Rectal smooth muscle tissue (tissue), 1 donor: ENCODE results near the gene STX5.
"Not testable (repeated sequence)": the region's sequence is repeated elsewhere in the genome, so short reads cannot be mapped to it uniquely, and the experiment has no call there.

ENCODE experiments used
- H3K27ac ChIP-seq: one replicate; pipeline ENCODE4 v1.7.0; 2013; ENCODE audit warnings: low read depth, low read length, inconsistent platforms
- H3K27me3 ChIP-seq: one replicate; pipeline ENCODE4 v1.7.0; 2013; ENCODE audit warnings: low read length; ENCODE audit not compliant: control insufficient read depth, insufficient read depth
- H3K36me3 ChIP-seq: one replicate; pipeline ENCODE4 v1.7.0; 2013; ENCODE audit warnings: low read length; ENCODE audit not compliant: control insufficient read depth, insufficient read depth
- H3K4me1 ChIP-seq: one replicate; pipeline ENCODE4 v1.7.0; 2013; ENCODE audit warnings: low read length; ENCODE audit not compliant: control insufficient read depth, insufficient read depth
- H3K4me3 ChIP-seq: one replicate; pipeline ENCODE4 v1.7.0; 2013; ENCODE audit warnings: low read length
- H3K9ac ChIP-seq: one replicate; pipeline ENCODE4 v1.7.0; 2013; ENCODE audit warnings: low read length

Gene STX5

GRCh38 chr11:62860835-62861563, 29.1 kb upstream of the STX5 start:
- Histone ChIP-seq H3K36me3 (no peaks in the 10 kb centered on the region), H3K4me3 (no peak overlapping the region), H3K27ac (no peak overlapping the region), H3K9ac (no peak overlapping the region), H3K27me3 (no peaks in the 10 kb centered on the region), H3K4me1 (no peaks in the 10 kb centered on the region)

- not testable (repeated sequence) for H3K27me3 ChIP-seq, H3K4me1 ChIP-seq, H3K27ac ChIP-seq, H3K4me3 ChIP-seq, H3K9ac ChIP-seq, H3K36me3 ChIP-seq
Measured at GRCh38 chr11:62859281-62859703, 27.4 kb upstream of the STX5 start.

- no peaks in the 10 kb centered on the region for H3K27me3 ChIP-seq
- H3K9ac ChIP-seq: no peak overlapping the region
- peaks cover 6% of the 10 kb centered on the region for H3K36me3 ChIP-seq
- H3K4me3 ChIP-seq: no peak overlapping the region
- no peak overlapping the region for H3K27ac ChIP-seq
- H3K4me1 ChIP-seq: peaks cover 17% of the 10 kb centered on the region
Measured at GRCh38 chr11:62858201-62858600, 26.4 kb upstream of the STX5 start.

GRCh38 chr11:62857541-62857982, 25.7 kb upstream of the STX5 start:
- Histone ChIP-seq H3K27me3 (no peaks in the 10 kb centered on the region), H3K9ac (no peak overlapping the region), H3K27ac (no peak overlapping the region), H3K4me3 (no peak overlapping the region), H3K36me3 (peaks cover 10% of the 10 kb centered on the region), H3K4me1 (peaks cover 17% of the 10 kb centered on the region)

GRCh38 chr11:62856333-62856895, 24.6 kb upstream of the STX5 start:
- H3K27ac ChIP-seq: peak overlapping the region; percentile 40
- H3K27me3 ChIP-seq: no peaks in the 10 kb centered on the region
- peaks cover 17% of the 10 kb centered on the region for H3K4me1 ChIP-seq
- peaks cover 17% of the 10 kb centered on the region for H3K36me3 ChIP-seq
- H3K4me3 ChIP-seq: peak overlapping the region; percentile 86
- peak overlapping the region; percentile 81 for H3K9ac ChIP-seq

GRCh38 chr11:62855571-62856332, 23.9 kb upstream of the STX5 start:
- Histone ChIP-seq H3K36me3 (peaks cover 17% of the 10 kb centered on the region), H3K4me1 (peaks cover 17% of the 10 kb centered on the region), H3K4me3 (peak overlapping the region; percentile 86), H3K27me3 (no peaks in the 10 kb centered on the region), H3K9ac (peak overlapping the region; percentile 81), H3K27ac (peak overlapping the region; percentile 79)

GRCh38 chr11:62854825-62855570, 23.1 kb upstream of the STX5 start:
- peaks cover 17% of the 10 kb centered on the region for H3K36me3 ChIP-seq
- peaks cover 17% of the 10 kb centered on the region for H3K4me1 ChIP-seq
- H3K27me3 ChIP-seq: no peaks in the 10 kb centered on the region
- peak overlapping the region; percentile 79 for H3K27ac ChIP-seq
- peak overlapping the region; percentile 59 for H3K9ac ChIP-seq
- peak overlapping the region; percentile 83 for H3K4me3 ChIP-seq

- Histone ChIP-seq H3K4me3 (peak overlapping the region; percentile 83), H3K27ac (no peak overlapping the region), H3K4me1 (peaks cover 17% of the 10 kb centered on the region), H3K36me3 (peaks cover 17% of the 10 kb centered on the region), H3K9ac (no peak overlapping the region), H3K27me3 (no peaks in the 10 kb centered on the region)
Measured at GRCh38 chr11:62854013-62854824, 22.4 kb upstream of the STX5 start.

- H3K4me3 ChIP-seq: peak overlapping the region; percentile 39
- H3K9ac ChIP-seq: no peak overlapping the region
- no peak overlapping the region for H3K27ac ChIP-seq
Measured at GRCh38 chr11:62853279-62853965, 21.6 kb upstream of the STX5 start.

GRCh38 chr11:62852523-62853188, 20.8 kb upstream of the STX5 start:
- Histone ChIP-seq H3K9ac (no peak overlapping the region), H3K4me3 (no peak overlapping the region), H3K4me1 (peaks cover 17% of the 10 kb centered on the region), H3K36me3 (peaks cover 17% of the 10 kb centered on the region), H3K27me3 (no peaks in the 10 kb centered on the region), H3K27ac (no peak overlapping the region)

More at GRCh38 chr11:62853279-62853965, 21.6 kb upstream of the STX5 start:
- peaks cover 17% of the 10 kb centered on the region for H3K36me3 ChIP-seq
- H3K27me3 ChIP-seq: no peaks in the 10 kb centered on the region
- H3K4me1 ChIP-seq: peaks cover 17% of the 10 kb centered on the region
